ENCODE data around the gene TMEM123. TPM values are rescaled to one million over a fixed set of nuclear protein-coding genes. Genes with fewer than 3 reads are reported as not detected.

The TMEM123 gene
- total RNA-seq, 2 experiments from 2014 or later, result 288 to 307 TPM

DNA sequence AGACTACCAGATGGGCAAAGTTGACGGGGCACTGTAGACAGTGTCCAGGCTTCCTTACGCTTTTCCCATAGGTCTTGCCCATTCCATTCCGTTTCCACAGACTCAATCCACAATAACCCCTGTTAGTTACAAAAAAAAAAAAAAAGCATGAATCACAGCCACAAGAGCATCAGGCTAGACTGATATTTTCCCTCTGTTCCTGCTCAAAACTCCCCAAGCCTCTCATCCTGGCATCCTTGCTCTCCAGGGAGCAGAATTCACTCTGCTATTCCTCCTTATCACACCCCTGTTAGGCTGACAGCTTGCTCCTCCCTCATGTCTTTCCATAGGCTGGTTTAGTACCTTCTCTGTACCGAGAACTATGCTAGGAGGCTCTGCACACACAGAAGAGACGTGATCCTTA, 42.2 kb downstream of the TMEM123 start:
- H3K4me3 Mint-ChIP-seq, result peak overlapping the region; percentile 32

DNA sequence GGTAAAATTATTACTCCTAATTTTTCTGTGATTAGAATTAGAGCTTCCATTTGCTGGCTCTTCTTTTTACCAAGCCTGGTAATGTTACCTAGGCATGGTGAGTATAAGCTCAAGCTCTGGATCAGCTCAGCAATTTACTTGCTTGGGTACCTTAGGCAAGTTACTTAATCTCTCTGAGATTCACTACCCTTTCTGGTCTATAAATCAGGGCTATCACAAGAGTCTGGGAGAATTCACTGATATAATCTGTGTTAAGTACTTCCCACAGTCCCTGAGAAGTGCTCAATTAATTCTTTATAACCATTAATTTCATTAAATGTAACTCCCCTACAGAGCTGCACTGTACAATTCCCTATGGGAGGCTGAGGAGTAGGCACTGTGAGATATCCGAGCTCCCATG, 44.2 kb downstream of the TMEM123 start:
- ChIA-PET CTCF (interaction anchor here (1.2 to 2.0 kb wide), 2 partner anchors 18 to 44 kb away, joined by 4 to 8 read pairs; no protein-coding TSS in a partner anchor), POLR2A (interaction anchor here (0.6 to 2.9 kb wide), 5 partner anchors 11 to 47 kb away, joined by 3 to 8 read pairs (median 4); no protein-coding TSS in a partner anchor)
- Histone ChIP-seq H3K4me1 (ENCODE audit: insufficient read depth, low read length) (peaks cover 65% of the 10 kb centered on the region), H3K9me3 (ENCODE audit: control insufficient read depth in 1 of 2, insufficient read depth in 1 of 2, low read length in 2 of 2) (no peaks in the 10 kb centered on the region), H3K36me3 (ENCODE audit: insufficient read depth, low read length) (peaks cover 44% of the 10 kb centered on the region), H3K4me3 (ENCODE audit: low read length) (no peak overlapping the region), H3K27me3 (ENCODE audit: control insufficient read depth in 1 of 2, insufficient read depth in 2 of 2, low read length in 2 of 2) (no peaks in the 10 kb centered on the region), H3K27ac (ENCODE audit: low read depth in 1 of 2, low read length in 2 of 2) (no peak overlapping the region)
- no peak for ATAC-seq (ENCODE audit: poor library complexity)
- intact Hi-C loops (cut with DNase I, micrococcal nuclease), result no loop called here
- TF ChIP-seq CTCF (IDR thresholded peaks at IDR 0.05), result no peak
- Mint-ChIP-seq H3K4me3 (peak overlapping the region; percentile 30), H3K27ac (peak overlapping the region; percentile 73), H3K4me1 (ENCODE audit: low read depth) (peaks cover 81% of the 10 kb centered on the region), H3K27me3 (no peaks in the 10 kb centered on the region), H3K36me3 (ENCODE audit: low read depth) (peaks cover 70% of the 10 kb centered on the region), H3K9me3 (no peaks in the 10 kb centered on the region)
- no peak for DNase-seq

More for the DNA sequence above, 42.2 kb downstream of the TMEM123 start:
- Mint-ChIP-seq H3K27me3 (no peaks in the 10 kb centered on the region), H3K27ac (peak overlapping the region; percentile 65), H3K9me3 (no peaks in the 10 kb centered on the region), H3K4me1 (ENCODE audit: low read depth) (peaks cover 92% of the 10 kb centered on the region), H3K36me3 (ENCODE audit: low read depth) (peaks cover 70% of the 10 kb centered on the region)
- ChIA-PET POLR2A (interaction anchor here (0.9 to 1.8 kb wide), 2 partner anchors 9 kb away, joined by 3 to 5 read pairs; no protein-coding TSS in a partner anchor), CTCF (interaction anchor here (0.6 to 2.1 kb wide), 2 partner anchors 9 to 20 kb away, joined by 3 to 12 read pairs; no protein-coding TSS in a partner anchor)
- H3K27me3 ChIP-seq (ENCODE audit: control insufficient read depth in 1 of 2, insufficient read depth in 2 of 2, low read length in 2 of 2), result no peaks in the 10 kb centered on the region
- DNase-seq, result no peak
- H3K9me3 ChIP-seq (ENCODE audit: control insufficient read depth in 1 of 2, insufficient read depth in 1 of 2, low read length in 2 of 2), result no peaks in the 10 kb centered on the region
- no peak overlapping the region for H3K4me3 ChIP-seq (ENCODE audit: low read length)
- no peak overlapping the region for H3K27ac ChIP-seq (ENCODE audit: low read depth in 1 of 2, low read length in 2 of 2)
- no peak for TF ChIP-seq CTCF (IDR thresholded peaks at IDR 0.05)
- no peak for ATAC-seq (ENCODE audit: poor library complexity)
- intact Hi-C loops (cut with DNase I, micrococcal nuclease), result no loop called here
- H3K36me3 ChIP-seq (ENCODE audit: insufficient read depth, low read length), result peaks cover 39% of the 10 kb centered on the region
- H3K4me1 ChIP-seq (ENCODE audit: insufficient read depth, low read length), result peaks cover 64% of the 10 kb centered on the region

DNA sequence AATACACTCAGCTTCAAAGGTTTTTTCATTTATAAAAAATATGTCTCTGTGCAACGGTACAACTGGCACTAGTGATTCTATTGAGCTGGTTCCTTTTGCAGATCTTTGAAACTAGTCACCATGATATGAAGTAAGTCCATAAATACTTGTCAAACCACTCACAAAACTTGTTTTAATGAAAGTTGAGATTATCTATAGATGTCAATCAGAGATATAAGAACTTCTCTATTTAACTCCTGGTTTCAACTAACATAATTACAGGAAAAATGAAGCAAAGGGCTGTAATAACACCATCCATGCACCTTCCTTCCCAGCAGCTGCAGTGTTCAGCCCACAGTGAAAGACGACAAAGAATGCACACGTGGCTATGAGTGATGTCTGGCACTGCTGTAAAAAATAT, 44.7 kb downstream of the TMEM123 start:
- no peaks in the 10 kb centered on the region for H3K27me3 Mint-ChIP-seq
- H3K4me3 ChIP-seq (ENCODE audit: low read length), result no peak overlapping the region
- no peaks in the 10 kb centered on the region for H3K9me3 Mint-ChIP-seq

More for the DNA sequence above, 44.7 kb downstream of the TMEM123 start:
- Histone ChIP-seq H3K27me3 (ENCODE audit: control insufficient read depth in 1 of 2, insufficient read depth in 2 of 2, low read length in 2 of 2) (no peaks in the 10 kb centered on the region), H3K27ac (ENCODE audit: low read depth in 1 of 2, low read length in 2 of 2) (no peak overlapping the region), H3K36me3 (ENCODE audit: insufficient read depth, low read length) (peaks cover 41% of the 10 kb centered on the region), H3K4me1 (ENCODE audit: insufficient read depth, low read length) (peaks cover 65% of the 10 kb centered on the region), H3K9me3 (ENCODE audit: control insufficient read depth in 1 of 2, insufficient read depth in 1 of 2, low read length in 2 of 2) (no peaks in the 10 kb centered on the region)
- DNase-seq, result no peak
- Mint-ChIP-seq H3K27ac (peak overlapping the region; percentile 73), H3K4me1 (ENCODE audit: low read depth) (peaks cover 81% of the 10 kb centered on the region), H3K36me3 (ENCODE audit: low read depth) (peaks cover 73% of the 10 kb centered on the region), H3K4me3 (peak overlapping the region; percentile 30)
- CTCF ChIA-PET, result interaction anchor here (1.2 to 2.0 kb wide), 3 partner anchors 8 to 44 kb away, joined by 4 to 8 read pairs (median 4); no protein-coding TSS in a partner anchor
- TF ChIP-seq CTCF (IDR thresholded peaks at IDR 0.05), result no peak
- no peak for ATAC-seq (ENCODE audit: poor library complexity)
- intact Hi-C loops (cut with DNase I, micrococcal nuclease), result loop anchor here in 1 of 2 experiments (2.0 kb wide), 1 partner anchor 13 kb away; no protein-coding TSS in a partner anchor
- POLR2A ChIA-PET, result interaction anchor here (0.6 to 2.9 kb wide), 3 partner anchors 15 to 47 kb away, joined by 3 to 8 read pairs (median 4); no protein-coding TSS in a partner anchor
